ENCODE results near the gene DDX6. TPM values are rescaled to one million over a fixed set of nuclear protein-coding genes. Genes with fewer than 3 reads are reported as not detected.

The DDX6 gene, protein sequence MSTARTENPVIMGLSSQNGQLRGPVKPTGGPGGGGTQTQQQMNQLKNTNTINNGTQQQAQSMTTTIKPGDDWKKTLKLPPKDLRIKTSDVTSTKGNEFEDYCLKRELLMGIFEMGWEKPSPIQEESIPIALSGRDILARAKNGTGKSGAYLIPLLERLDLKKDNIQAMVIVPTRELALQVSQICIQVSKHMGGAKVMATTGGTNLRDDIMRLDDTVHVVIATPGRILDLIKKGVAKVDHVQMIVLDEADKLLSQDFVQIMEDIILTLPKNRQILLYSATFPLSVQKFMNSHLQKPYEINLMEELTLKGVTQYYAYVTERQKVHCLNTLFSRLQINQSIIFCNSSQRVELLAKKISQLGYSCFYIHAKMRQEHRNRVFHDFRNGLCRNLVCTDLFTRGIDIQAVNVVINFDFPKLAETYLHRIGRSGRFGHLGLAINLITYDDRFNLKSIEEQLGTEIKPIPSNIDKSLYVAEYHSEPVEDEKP
- 100 to 1,000 TPM in 1 of 4 donors, 10 to 100 TPM in 3; 88.1 to 130 (median 91.2) TPM for total RNA-seq

DNA sequence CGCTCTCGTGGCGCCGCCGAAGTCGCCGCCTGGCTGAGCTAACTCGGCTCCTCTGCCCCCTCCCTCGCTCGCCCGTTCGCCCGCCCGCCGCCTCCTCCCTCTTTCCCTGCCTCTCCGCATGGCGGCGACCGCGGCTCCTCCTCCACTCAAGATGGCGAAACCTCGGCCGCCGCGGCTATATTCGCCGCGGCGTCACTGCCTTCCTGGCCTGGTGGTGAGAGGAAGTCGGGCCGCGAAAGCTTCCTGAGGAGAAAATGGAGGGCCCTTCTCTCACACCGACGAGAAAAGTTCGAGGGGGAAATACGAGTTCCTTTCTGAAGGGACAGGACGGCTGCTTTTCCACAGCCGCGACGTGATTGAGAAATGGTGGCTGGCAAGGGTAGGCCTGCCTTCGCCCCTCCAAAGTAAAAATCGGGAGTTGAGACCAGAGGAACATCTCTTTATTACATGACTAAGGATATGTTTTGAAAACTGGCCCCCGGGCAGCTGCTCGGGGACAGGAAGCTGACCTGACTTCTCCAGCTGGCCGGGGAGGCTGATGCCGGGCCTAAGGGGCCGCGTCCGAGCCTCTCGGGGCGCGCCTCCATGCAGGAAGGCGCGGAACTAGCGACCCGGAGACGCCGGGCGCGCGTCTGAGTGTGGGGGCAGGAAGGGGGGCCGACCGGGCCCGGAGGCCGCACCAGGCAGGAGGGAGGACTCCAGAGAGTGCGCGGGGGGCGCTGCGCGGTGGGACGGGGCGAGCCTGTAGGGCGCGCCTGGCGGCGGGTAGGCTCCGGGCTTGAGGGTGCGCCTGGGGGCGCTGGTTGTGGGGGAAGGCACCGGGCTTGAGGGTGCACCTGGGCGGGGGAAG lies at the start of gene DDX6:
TSS of gene DDX6 (minus strand) at position 54 of the 850 bp plus-strand sequence. CDS start 4,913 bp downstream, outside the sequence.
- Histone ChIP-seq H3K9me3 (no peaks in the 10 kb centered on the region), H3K27me3 (no peaks in the 10 kb centered on the region), H3K36me3 (no peaks in the 10 kb centered on the region), H3K4me1 (peaks cover 47% of the 10 kb centered on the region), H3K27ac (peak within 1 kb of the TSS; percentile 99), H3K4me3 (peak within 1 kb of the TSS; percentile 80)
- WGBS: under 1% methylated on average over 69 of the region's 81 CpGs
- peak; percentile 96 to 97 for DNase-seq (ENCODE audit: low spot score in 2 of 2)
- TF ChIP-seq, protein P1, sequence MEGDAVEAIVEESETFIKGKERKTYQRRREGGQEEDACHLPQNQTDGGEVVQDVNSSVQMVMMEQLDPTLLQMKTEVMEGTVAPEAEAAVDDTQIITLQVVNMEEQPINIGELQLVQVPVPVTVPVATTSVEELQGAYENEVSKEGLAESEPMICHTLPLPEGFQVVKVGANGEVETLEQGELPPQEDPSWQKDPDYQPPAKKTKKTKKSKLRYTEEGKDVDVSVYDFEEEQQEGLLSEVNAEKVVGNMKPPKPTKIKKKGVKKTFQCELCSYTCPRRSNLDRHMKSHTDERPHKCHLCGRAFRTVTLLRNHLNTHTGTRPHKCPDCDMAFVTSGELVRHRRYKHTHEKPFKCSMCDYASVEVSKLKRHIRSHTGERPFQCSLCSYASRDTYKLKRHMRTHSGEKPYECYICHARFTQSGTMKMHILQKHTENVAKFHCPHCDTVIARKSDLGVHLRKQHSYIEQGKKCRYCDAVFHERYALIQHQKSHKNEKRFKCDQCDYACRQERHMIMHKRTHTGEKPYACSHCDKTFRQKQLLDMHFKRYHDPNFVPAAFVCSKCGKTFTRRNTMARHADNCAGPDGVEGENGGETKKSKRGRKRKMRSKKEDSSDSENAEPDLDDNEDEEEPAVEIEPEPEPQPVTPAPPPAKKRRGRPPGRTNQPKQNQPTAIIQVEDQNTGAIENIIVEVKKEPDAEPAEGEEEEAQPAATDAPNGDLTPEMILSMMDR (IDR thresholded peaks at IDR 0.05): peak; percentile 34 to 37
- TF ChIP-seq POLR2A (IDR thresholded peaks at IDR 0.05): peak; percentile 44 to 96
- no peak for TF ChIP-seq EP300 (IDR thresholded peaks at IDR 0.05)
- TF ChIP-seq POLR2AphosphoS5 (IDR thresholded peaks at IDR 0.05): peak in 1 of 3 donors; percentile 94

DNA sequence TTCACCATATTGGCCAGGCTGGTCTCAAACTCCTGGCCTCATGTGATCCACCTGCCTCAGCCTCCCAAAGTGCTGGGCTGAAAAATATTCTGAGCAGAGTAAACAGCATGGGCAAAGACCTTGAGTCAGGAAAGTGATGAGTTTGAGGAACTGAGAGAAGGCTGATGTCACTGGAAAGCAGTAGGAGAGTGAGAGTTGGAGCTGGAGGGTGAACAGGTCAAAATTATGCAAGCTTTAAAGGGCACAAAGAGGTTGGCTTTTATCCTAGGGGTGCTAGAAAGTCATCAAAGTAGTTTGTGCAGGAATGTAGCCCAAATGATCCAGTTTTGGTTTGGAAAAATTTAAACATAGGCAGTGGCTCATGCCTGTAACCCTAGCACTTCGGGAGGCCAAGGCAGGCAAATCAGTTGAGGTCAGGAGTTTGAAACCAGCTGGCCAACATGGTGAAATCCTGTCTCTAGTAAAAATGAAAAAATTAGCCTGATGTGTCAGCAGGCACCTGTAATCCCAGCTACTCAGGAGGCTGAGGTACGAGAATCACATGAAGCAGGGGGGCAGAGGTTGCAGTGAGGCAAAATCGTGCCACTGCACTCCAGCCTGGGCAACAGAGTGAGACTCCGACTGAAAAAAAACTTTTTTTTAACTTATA lies 48.1 kb upstream of the DDX6 start:
- H3K27me3 ChIP-seq: no peaks in the 10 kb centered on the region
- H3K36me3 ChIP-seq: no peaks in the 10 kb centered on the region
- no peak for DNase-seq (ENCODE audit: low spot score in 2 of 2)
- H3K9me3 ChIP-seq: no peaks in the 10 kb centered on the region
- no peak overlapping the region for H3K4me3 ChIP-seq
- H3K4me1 ChIP-seq: no peaks in the 10 kb centered on the region
- no peak for TF ChIP-seq EP300 (IDR thresholded peaks at IDR 0.05)
- TF ChIP-seq POLR2A (IDR thresholded peaks at IDR 0.05): no peak
- TF ChIP-seq POLR2AphosphoS5 (IDR thresholded peaks at IDR 0.05): no peak
- TF ChIP-seq, protein P1 (IDR thresholded peaks at IDR 0.05): no peak
- no peak overlapping the region for H3K27ac ChIP-seq
- 85% methylated on average over 4 of the region's 4 CpGs for WGBS

DNA sequence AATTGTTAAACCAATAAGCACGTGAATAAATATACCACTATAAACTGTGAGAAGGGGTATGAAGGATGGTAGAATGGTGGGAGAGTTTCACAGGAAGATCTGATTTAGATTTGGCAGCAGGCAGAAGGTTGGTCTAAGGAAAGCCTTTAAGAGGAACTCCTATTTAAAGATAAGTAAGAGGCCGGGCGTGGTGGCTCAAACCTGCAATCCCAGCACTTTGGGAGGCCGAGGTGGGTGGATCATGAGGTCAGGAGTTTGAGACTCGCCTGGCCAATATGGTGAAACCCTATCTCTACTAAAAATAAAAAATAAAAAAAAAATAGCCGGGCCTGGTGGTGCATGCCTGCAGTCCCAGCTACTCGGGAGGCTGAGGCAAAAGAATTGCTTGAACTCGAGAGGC lies 46.9 kb upstream of the DDX6 start:
- H3K27me3 ChIP-seq: no peaks in the 10 kb centered on the region
- no peaks in the 10 kb centered on the region for H3K9me3 ChIP-seq
- no peak overlapping the region for H3K27ac ChIP-seq
- H3K4me1 ChIP-seq: no peaks in the 10 kb centered on the region
- WGBS: 85% methylated on average over 8 of the region's 8 CpGs
- no peak overlapping the region for H3K4me3 ChIP-seq
- H3K36me3 ChIP-seq: no peaks in the 10 kb centered on the region
- no peak for DNase-seq (ENCODE audit: low spot score in 2 of 2)
- TF ChIP-seq, protein P1 (IDR thresholded peaks at IDR 0.05): no peak
- TF ChIP-seq POLR2A (IDR thresholded peaks at IDR 0.05) (no peak), EP300 (IDR thresholded peaks at IDR 0.05) (no peak), POLR2AphosphoS5 (IDR thresholded peaks at IDR 0.05) (no peak)

DNA sequence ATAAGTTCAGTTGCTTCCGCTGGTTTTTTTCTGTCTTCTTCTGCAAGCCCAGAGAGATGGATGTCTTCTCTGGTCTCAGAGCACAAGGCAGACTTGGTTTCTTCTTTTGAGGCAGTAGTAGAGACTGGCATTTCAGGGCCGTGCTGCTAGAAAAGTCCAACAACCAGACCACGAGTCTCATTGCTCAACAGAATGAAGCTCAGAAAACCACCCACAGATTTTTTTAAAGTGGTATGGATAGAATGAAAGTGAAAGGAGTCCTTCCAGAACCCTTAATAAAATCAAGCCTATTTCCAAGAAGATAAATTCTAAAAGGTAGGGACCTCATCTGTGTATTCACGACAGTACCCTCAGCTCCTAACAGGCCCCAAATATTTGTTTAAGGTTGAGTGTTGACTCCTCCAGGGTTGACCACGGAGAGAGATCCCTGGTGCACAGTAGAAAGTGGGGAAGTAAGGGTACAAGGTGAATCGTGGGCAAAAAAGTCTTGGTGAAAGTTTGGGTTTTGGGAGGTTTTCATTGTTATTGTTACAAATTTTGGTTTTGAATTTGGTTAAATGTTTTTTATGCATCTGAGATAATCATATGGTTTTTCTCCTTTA lies 43.6 kb upstream of the DDX6 start:
- Histone ChIP-seq H3K27me3 (no peaks in the 10 kb centered on the region), H3K9me3 (no peaks in the 10 kb centered on the region), H3K27ac (no peak overlapping the region), H3K36me3 (no peaks in the 10 kb centered on the region), H3K4me3 (no peak overlapping the region), H3K4me1 (no peaks in the 10 kb centered on the region)
- TF ChIP-seq EP300 (IDR thresholded peaks at IDR 0.05) (no peak), POLR2A (IDR thresholded peaks at IDR 0.05) (no peak), POLR2AphosphoS5 (IDR thresholded peaks at IDR 0.05) (no peak)
- TF ChIP-seq, protein P1 (IDR thresholded peaks at IDR 0.05): no peak
- 70% methylated on average over 6 of the region's 6 CpGs for WGBS
- no peak for DNase-seq (ENCODE audit: low spot score in 2 of 2)
